MM.1S (cell line): ENCODE results near the gene FAM163A.

Experiments
- DNase-seq: peaks from one replicate; pipeline ENCODE4 v3.0.0-alpha.2; 2015
- H2AFZ ChIP-seq: fragments of 300-600 bp; sonication (generic); 2 replicates; pipeline ENCODE4 v1.6.0; 2016; ENCODE audit warnings: antibody characterized with exemption, low read length
- H3F3A ChIP-seq: fragments of 300-600 bp; sonication (generic); 2 replicates; pipeline ENCODE4 v1.6.1; 2016; ENCODE audit warnings: mild to moderate bottlenecking, antibody characterized with exemption, low read length, moderate library complexity, mixed read lengths; ENCODE audit not compliant: insufficient read depth
- H3K27ac ChIP-seq: fragments of 300-600 bp; sonication (generic); 2 replicates; pipeline ENCODE4 v1.5.1; 2016; ENCODE audit warnings: mild to moderate bottlenecking, low read length
- H3K27me3 ChIP-seq: fragments of 300-600 bp; sonication (generic); replicated peaks from 2 replicates; pipeline ENCODE4 v1.6.0; 2016; ENCODE audit warnings: low read length; ENCODE audit not compliant: insufficient read depth
- H3K36me3 ChIP-seq: fragments of 300-600 bp; sonication (generic); replicated peaks from 2 replicates; pipeline ENCODE4 v1.6.1; 2016; ENCODE audit warnings: mild to moderate bottlenecking, low read length, mixed read lengths; ENCODE audit not compliant: insufficient read depth
- H3K4me1 ChIP-seq: fragments of 300-600 bp; sonication (generic); 2 replicates; pipeline ENCODE4 v1.6.1; 2016; ENCODE audit warnings: low read length, mixed read lengths
- H3K4me2 ChIP-seq: fragments of 300-600 bp; sonication (generic); 2 replicates; pipeline ENCODE4 v1.6.0; 2016; ENCODE audit warnings: low read depth, low read length
- H3K4me3 ChIP-seq: fragments of 300-600 bp; sonication (generic); 2 replicates; pipeline ENCODE4 v1.5.1; 2016; ENCODE audit warnings: low read length, mixed read lengths
- H3K79me2 ChIP-seq: fragments of 300-600 bp; sonication (generic); 2 replicates; pipeline ENCODE4 v1.6.1; 2016; ENCODE audit warnings: mixed run types, low read length, mixed read lengths
- H3K9ac ChIP-seq: fragments of 300-600 bp; sonication (generic); 2 replicates; pipeline ENCODE4 v1.6.1; 2016; ENCODE audit warnings: low read length, mixed read lengths
- H3K9me2 ChIP-seq: fragments of 300-600 bp; sonication (generic); replicated peaks from 2 replicates; pipeline ENCODE4 v1.6.1; 2016; ENCODE audit warnings: mild to moderate bottlenecking, low read length, mixed read lengths; ENCODE audit not compliant: insufficient read depth
- H3K9me3 ChIP-seq: fragments of 300-600 bp; sonication (generic); replicated peaks from 2 replicates; pipeline ENCODE4 v1.6.1; 2016; ENCODE audit warnings: mild to moderate bottlenecking, low read length, mixed read lengths; ENCODE audit not compliant: insufficient read depth
- H4K20me1 ChIP-seq: fragments of 300-600 bp; sonication (generic); 2 replicates; pipeline ENCODE4 v1.6.1; 2016; ENCODE audit warnings: mild to moderate bottlenecking, low read length, moderate library complexity, mixed read lengths; ENCODE audit not compliant: insufficient read depth
- CTCF ChIP-seq: fragments of 300-600 bp; sonication (generic); IDR thresholded peaks from 2 replicates; pipeline ENCODE4 v1.5.1; 2016; ENCODE audit warnings: antibody characterized with exemption, low read length, mixed read lengths
- EZH2 ChIP-seq: fragments of 300-600 bp; sonication (generic); optimal IDR thresholded peaks from 2 replicates; pipeline ENCODE3; 2017; ENCODE audit warnings: low read depth, mild to moderate bottlenecking, antibody characterized with exemption, low read length, mixed read lengths
- EZH2phosphoT487 ChIP-seq: fragments of 300-600 bp; sonication (generic); IDR thresholded peaks from 2 replicates; pipeline ENCODE4 v1.6.1; 2018; ENCODE audit warnings: antibody characterized with exemption, low read length

FAM163A gene

GRCh38 chr1:179761846-179762640, 19.0 kb downstream of the FAM163A start:
- H3F3A ChIP-seq: no peaks in the 10 kb centered on the region
- H3K27me3 ChIP-seq: no peaks in the 10 kb centered on the region
- H3K27ac ChIP-seq: no peak overlapping the region

GRCh38 chr1:179767177-179767581, 24.1 kb downstream of the FAM163A start:
- H3K4me2 ChIP-seq: no peak overlapping the region
- no peak overlapping the region for H3K9ac ChIP-seq
- no peaks in the 10 kb centered on the region for H3K36me3 ChIP-seq
- H3K9me2 ChIP-seq: no peaks in the 10 kb centered on the region
- no peaks in the 10 kb centered on the region for H4K20me1 ChIP-seq
- no peaks in the 10 kb centered on the region for H3F3A ChIP-seq
- H3K27ac ChIP-seq: no peak overlapping the region
- H3K4me3 ChIP-seq: no peak overlapping the region
- no peaks in the 10 kb centered on the region for H3K27me3 ChIP-seq
- no peaks in the 10 kb centered on the region for H3K4me1 ChIP-seq
- no peak overlapping the region for H2AFZ ChIP-seq
- no peak for TF ChIP-seq EZH2phosphoT487
- TF ChIP-seq CTCF: no peak
- TF ChIP-seq EZH2: no peak
- DNase-seq: no peak
- no peaks in the 10 kb centered on the region for H3K79me2 ChIP-seq
- H3K9me3 ChIP-seq: no peaks in the 10 kb centered on the region

More at GRCh38 chr1:179761846-179762640, 19.0 kb downstream of the FAM163A start:
- no peak overlapping the region for H3K4me2 ChIP-seq
- no peak for DNase-seq
- no peaks in the 10 kb centered on the region for H3K79me2 ChIP-seq
- no peaks in the 10 kb centered on the region for H3K36me3 ChIP-seq
- H3K4me3 ChIP-seq: no peak overlapping the region
- no peaks in the 10 kb centered on the region for H4K20me1 ChIP-seq
- TF ChIP-seq EZH2phosphoT487 (no peak), EZH2 (no peak), CTCF (no peak)
- no peak overlapping the region for H3K9ac ChIP-seq
- H3K4me1 ChIP-seq: no peaks in the 10 kb centered on the region
- no peak overlapping the region for H2AFZ ChIP-seq
- H3K9me2 ChIP-seq: no peaks in the 10 kb centered on the region
- no peaks in the 10 kb centered on the region for H3K9me3 ChIP-seq

- no peaks in the 10 kb centered on the region for H3K4me1 ChIP-seq
- H3K27ac ChIP-seq: no peak overlapping the region
- H3K27me3 ChIP-seq: no peaks in the 10 kb centered on the region
- no peak overlapping the region for H3K4me3 ChIP-seq
- H3K9me3 ChIP-seq: no peaks in the 10 kb centered on the region
- H4K20me1 ChIP-seq: no peaks in the 10 kb centered on the region
- no peaks in the 10 kb centered on the region for H3F3A ChIP-seq
- H3K79me2 ChIP-seq: no peaks in the 10 kb centered on the region
- H3K4me2 ChIP-seq: no peak overlapping the region
- H2AFZ ChIP-seq: no peak overlapping the region
- H3K9ac ChIP-seq: no peak overlapping the region
- no peaks in the 10 kb centered on the region for H3K36me3 ChIP-seq
- DNase-seq: no peak
- TF ChIP-seq EZH2phosphoT487: no peak
- H3K9me2 ChIP-seq: no peaks in the 10 kb centered on the region
Measured at GRCh38 chr1:179767996-179768395, 24.9 kb downstream of the FAM163A start.

- Histone ChIP-seq H3K36me3 (no peaks in the 10 kb centered on the region), H3K9ac (no peak overlapping the region), H3K4me3 (no peak overlapping the region), H3K27ac (no peak overlapping the region), H4K20me1 (no peaks in the 10 kb centered on the region), H3K79me2 (no peaks in the 10 kb centered on the region), H2AFZ (no peak overlapping the region), H3K27me3 (no peaks in the 10 kb centered on the region), H3K9me3 (no peaks in the 10 kb centered on the region), H3F3A (peaks cover 4% of the 10 kb centered on the region; the same call in 1 of the 2 replicates), H3K4me2 (no peak overlapping the region), H3K4me1 (peaks cover 26% of the 10 kb centered on the region), H3K9me2 (no peaks in the 10 kb centered on the region)
- no peak for TF ChIP-seq CTCF
- no peak for TF ChIP-seq EZH2
- TF ChIP-seq EZH2phosphoT487: no peak
- no peak for DNase-seq
Measured at GRCh38 chr1:179770887-179771502, 27.9 kb downstream of the FAM163A start.
